Measurements from ENCODE around the gene AHCYL2.
"Not testable (repeated sequence)": the region's sequence is repeated elsewhere in the genome, so short reads cannot be mapped to it uniquely, and the experiment has no call there.

Gene AHCYL2

DNA sequence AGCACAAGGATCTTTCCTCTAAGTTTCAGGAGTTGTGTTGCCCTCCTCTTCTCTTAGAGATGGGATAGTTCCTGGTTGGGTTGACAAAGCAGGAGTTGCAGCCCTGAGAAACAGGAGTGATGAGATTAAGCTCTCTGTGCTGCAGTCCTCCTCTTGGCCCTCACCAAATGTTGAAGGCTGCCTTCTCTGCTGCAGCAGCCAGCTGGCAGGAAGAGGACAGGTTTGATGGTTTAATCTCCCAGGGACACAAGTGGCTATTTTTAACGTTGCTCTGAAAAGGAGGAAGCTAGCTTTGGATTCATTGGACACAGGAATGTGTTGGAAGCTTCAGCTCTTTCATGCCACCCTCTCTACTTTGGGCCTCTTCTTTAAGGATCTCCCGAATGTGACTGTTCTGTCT, 218.8 kb downstream of the AHCYL2 start:
- no peak for FAIRE-seq

DNA sequence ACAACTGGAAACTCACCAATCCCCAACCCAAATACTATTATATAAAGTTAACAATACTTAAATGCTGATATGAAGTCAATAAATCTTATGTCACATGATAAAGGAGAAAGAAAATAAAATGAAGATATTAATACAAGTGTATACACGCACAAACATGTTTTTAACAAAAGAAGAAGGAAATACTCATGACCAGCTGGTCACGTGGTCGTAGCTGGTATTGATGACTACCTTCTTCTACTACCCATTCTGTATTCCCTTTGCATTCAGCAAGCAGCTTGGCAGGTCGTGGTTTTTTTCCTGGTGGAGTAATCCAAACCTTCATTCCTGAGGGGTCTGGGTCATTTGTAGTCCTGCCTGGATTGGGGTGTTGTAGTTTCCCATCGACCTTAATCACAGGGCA, 219.9 kb downstream of the AHCYL2 start:
- not testable (repeated sequence) for FAIRE-seq; DNase-seq (ENCODE audit: insufficient read length, low spot score)

More for the DNA sequence above, 218.8 kb downstream of the AHCYL2 start:
- DNase-seq (ENCODE audit: insufficient read length, low spot score), result no peak

- not testable (repeated sequence) for DNase-seq (ENCODE audit: insufficient read length, low spot score); FAIRE-seq
Measured at GRCh38 chr7:129446925-129447324, 222.1 kb downstream of the AHCYL2 start.

GRCh38 chr7:129447445-129447844, 222.6 kb downstream of the AHCYL2 start:
- not testable (repeated sequence) for FAIRE-seq; DNase-seq (ENCODE audit: insufficient read length, low spot score)

GRCh38 chr7:129448608-129449007, 223.8 kb downstream of the AHCYL2 start:
- FAIRE-seq, result not testable (repeated sequence)

DNA sequence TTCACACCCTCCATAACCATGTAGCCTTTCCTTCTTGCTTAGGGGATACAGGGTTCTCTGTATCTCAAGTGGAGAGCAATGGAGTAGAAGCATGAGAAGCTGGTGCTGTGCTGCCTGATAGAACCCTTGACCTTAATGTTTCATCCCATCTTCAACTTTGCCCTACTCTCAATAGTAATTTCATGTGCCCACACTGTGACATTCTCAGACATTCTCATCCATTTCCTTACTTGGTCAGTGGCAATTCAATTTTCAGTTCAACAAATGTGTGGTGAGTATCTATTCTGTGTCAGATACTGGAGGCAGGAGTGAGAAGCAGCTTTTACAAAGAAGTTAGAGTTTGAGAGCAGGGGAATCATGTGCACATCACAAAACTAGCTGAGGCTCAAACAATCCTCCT, 225.5 kb downstream of the AHCYL2 start:
- DNase-seq (ENCODE audit: insufficient read length, low spot score), result no peak

More at GRCh38 chr7:129448608-129449007, 223.8 kb downstream of the AHCYL2 start:
- DNase-seq (ENCODE audit: insufficient read length, low spot score), result not testable (repeated sequence)

DNA sequence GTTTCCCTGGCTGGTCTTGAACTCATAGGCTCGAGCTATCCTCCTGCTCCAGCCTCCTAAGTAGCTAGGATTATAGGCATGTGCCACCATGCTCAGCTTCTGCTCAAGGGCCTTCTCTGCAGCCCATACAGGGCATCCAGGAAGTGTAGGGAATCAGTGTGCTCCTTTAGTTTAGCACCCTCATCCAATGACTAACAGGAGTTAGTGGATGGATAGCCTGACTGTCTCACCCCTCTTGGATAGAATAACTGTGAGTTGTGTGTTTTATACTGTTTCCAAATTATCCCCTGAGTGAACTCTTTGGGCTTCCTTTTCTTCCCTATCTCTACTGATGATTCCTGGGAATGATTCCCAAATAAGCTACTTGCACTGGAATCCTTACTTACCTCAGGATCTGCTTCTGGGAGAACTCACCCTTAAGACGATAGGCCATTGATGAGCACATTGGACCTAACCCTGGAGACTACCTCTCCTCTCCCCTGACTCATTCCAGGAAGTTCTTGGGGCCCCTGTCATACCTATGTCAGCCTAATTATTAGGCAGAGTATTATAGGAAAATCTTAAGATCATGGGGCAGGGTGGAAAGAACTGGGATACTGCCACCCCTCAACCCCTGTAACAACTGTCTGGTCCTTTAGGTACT, 227.9 kb downstream of the AHCYL2 start:
- no peak for DNase-seq (ENCODE audit: insufficient read length, low spot score)
- no peak for FAIRE-seq

More for the DNA sequence above, 225.5 kb downstream of the AHCYL2 start:
- no peak for FAIRE-seq

DNA sequence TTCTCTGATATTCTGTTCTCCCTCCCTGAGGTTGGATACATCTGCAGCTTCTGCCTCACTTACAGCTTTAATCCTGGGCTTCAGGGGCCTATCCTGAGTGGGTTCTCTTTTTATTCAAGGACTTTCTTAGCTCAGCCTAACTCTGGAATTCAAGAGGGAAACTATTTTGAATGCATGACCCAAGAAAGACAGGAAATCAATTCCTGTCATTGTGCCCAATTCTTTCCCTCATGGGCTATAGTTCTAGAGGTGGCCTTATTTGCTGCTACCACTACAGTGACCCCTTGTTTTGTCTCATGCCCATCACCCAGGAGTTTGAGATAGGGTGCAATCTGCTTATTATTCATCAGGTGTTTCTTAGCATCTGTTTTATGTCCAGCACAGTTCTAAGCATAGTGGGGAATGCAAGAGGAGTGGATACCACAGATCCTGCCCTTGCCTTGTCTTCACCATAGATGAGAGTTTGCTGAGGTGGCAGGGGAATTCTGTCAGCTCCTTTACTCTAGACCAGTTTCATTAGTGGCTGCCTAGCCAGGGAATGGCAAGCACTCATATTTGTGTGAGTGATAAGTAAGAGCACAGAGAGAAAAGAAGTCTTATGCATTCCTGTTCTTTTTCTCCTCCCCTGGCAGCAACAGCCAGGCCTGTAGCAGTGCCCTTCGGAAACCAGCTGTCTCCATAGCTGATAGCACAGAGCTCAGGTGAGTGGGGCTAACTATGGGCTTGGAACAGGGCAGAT, 228.8 kb downstream of the AHCYL2 start:
- FAIRE-seq (no peak), DNase-seq (ENCODE audit: insufficient read length, low spot score) (no peak)

- no peak for FAIRE-seq
- DNase-seq (ENCODE audit: insufficient read length, low spot score), result no peak
Measured at GRCh38 chr7:129454249-129454551, 229.4 kb downstream of the AHCYL2 start.

DNA sequence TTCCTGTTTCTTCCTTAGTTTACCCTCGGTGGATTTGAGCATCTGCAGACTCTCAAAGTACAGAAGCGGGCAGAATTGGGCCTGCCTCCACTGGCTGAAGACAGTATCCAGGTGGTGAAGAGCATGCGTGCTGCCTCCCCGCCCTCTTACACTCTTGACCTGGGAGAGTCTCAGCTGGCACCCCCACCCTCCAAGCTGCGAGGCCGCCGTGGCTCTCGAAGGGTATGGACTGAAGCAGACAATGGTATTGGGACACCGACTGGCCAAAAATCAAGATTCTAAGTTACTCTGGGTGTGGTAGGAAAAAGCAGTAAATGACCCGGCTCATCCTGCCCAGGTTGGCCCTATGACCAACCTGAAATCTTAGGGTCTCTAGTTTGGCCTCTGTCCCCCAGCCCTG, 231.6 kb downstream of the AHCYL2 start:
- DNase-seq (ENCODE audit: insufficient read length, low spot score) (no peak), FAIRE-seq (no peak)

DNA sequence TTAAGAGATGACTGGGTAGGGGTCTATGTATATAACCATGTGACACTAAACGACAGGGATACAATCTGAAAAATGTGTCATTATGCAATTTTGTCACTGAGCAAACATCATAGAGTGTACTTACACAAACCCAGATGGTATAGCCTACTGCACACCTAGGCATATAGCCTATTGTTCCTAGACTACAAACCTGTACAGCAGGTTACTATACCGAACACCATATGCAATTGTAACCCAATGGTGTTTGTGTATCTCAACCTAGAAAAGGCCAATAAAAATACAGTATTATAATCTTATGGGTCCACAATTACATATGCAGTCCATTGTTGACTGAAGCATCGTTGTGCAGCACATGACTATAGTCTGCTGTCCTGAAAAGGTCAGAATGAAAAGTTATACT, 232.3 kb downstream of the AHCYL2 start:
- FAIRE-seq (no peak), DNase-seq (ENCODE audit: insufficient read length, low spot score) (no peak)

GRCh38 chr7:129458171-129458570, 233.3 kb downstream of the AHCYL2 start:
- no peak for FAIRE-seq

GRCh38 chr7:129461809-129462208, 237.0 kb downstream of the AHCYL2 start:
- DNase-seq (ENCODE audit: insufficient read length, low spot score) (no peak), FAIRE-seq (no peak)

More at GRCh38 chr7:129458171-129458570, 233.3 kb downstream of the AHCYL2 start:
- no peak for DNase-seq (ENCODE audit: insufficient read length, low spot score)

DNA sequence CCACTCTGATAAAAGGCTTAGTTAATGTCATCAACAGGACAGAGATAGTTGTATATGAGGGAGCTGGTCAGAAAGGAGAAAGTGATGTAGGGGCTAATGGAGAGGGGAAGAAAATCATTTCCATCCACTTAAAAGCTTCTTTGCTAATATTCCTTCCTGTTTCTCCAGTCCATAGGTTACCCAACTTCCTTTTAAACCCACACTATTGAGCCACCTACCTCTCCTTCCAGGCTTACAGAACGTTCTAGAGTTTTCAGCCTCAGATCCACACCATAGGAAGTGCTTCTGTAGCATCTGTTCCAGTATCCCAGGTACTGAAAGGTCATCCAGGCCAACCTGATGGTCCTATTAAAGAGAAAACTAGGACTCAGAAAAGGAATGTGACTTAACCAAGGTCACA, 237.6 kb downstream of the AHCYL2 start:
- DNase-seq (ENCODE audit: insufficient read length, low spot score) (no peak), FAIRE-seq (no peak)

- FAIRE-seq, result no peak
- no peak for DNase-seq (ENCODE audit: insufficient read length, low spot score)
Measured at GRCh38 chr7:129464194-129464593, 239.4 kb downstream of the AHCYL2 start.

GRCh38 chr7:129465080-129465479, 240.2 kb downstream of the AHCYL2 start:
- no peak for FAIRE-seq
- DNase-seq (ENCODE audit: insufficient read length, low spot score), result no peak

DNA sequence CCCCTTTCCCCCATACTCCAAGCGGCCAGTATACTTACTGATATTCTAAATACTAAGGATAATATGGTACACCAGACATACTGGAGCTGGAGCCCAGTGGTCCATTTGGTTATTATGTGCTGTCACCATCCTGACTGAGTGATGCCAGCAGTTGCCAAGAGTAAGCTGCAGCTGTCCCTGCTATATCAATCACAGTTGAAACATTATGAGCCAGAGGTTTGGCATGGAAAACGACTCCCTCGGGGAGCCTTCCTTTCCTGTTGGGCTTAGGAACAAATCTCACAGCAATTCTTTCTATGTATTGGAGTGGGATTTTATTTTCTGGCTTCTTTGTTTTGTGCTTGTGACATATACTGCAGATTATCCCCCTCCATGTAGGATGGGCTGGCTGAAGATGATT, 242.0 kb downstream of the AHCYL2 start:
- no peak for FAIRE-seq
- DNase-seq (ENCODE audit: insufficient read length, low spot score), result no peak

DNA sequence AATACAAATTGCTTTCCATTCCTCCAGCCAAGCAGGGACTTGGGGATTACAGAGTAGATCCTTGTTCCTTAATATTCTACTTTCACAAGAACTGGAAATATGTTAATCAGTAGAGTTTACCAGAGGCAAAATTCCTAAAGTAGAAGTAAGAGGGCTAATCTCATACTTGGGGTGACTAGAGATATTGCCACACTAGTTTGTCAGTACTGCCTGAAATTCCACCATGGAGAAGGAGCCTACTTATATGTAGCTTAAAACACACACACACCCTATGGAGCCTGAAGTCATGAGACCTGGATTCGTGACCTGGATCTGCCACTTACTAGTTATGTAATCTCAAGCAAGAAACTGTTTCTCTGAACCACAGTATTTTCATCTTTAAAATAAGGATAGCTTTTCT, 243.3 kb downstream of the AHCYL2 start:
- FAIRE-seq (no peak), DNase-seq (ENCODE audit: insufficient read length, low spot score) (no peak)

GRCh38 chr7:129468547-129468946, 243.7 kb downstream of the AHCYL2 start:
- DNase-seq (ENCODE audit: insufficient read length, low spot score), result no peak
- no peak for FAIRE-seq

- DNase-seq (ENCODE audit: insufficient read length, low spot score) (no peak), FAIRE-seq (no peak)
Measured at GRCh38 chr7:129469930-129470329, 245.1 kb downstream of the AHCYL2 start.

GRCh38 chr7:129470411-129470810, 245.6 kb downstream of the AHCYL2 start:
- DNase-seq (ENCODE audit: insufficient read length, low spot score) (no peak), FAIRE-seq (no peak)

GRCh38 chr7:129471402-129471827, 246.6 kb downstream of the AHCYL2 start:
- no peak for DNase-seq (ENCODE audit: insufficient read length, low spot score)
- FAIRE-seq, result no peak
